ENCODE data around the gene TEX35.

TEX35 gene

DNA sequence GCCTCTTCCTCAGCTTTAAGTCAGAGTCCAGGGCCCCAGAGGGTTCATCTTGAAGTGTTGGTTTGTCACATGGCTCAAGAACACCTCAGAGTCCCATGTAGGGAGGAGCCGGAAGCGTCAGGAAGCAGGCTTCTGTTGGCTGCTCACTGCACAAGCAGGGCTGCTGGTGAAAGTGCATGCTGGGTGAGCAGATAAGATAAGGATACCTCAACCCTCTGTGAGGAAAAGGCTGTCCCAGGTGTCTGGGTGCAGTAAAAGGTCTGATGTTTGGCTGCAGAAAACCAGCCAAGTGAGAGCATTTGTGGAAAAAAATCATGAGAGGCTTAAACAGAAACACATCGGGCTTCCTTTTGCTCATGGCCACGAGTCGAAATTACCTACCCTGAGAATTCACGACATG, 6.2 kb upstream of the TEX35 start:
- DNase-seq (ENCODE audit: low read depth in 1 of 2, low spot score in 1 of 2) = no peak
- in situ Hi-C loops (cut with HindIII; ENCODE audit: low pct_unique_long_range_greater_than_20kb, low sequenced_read_pairs) = no loop called here
- TF ChIP-seq JUND (IDR thresholded peaks at IDR 0.05; ENCODE audit: low read depth) = no peak

DNA sequence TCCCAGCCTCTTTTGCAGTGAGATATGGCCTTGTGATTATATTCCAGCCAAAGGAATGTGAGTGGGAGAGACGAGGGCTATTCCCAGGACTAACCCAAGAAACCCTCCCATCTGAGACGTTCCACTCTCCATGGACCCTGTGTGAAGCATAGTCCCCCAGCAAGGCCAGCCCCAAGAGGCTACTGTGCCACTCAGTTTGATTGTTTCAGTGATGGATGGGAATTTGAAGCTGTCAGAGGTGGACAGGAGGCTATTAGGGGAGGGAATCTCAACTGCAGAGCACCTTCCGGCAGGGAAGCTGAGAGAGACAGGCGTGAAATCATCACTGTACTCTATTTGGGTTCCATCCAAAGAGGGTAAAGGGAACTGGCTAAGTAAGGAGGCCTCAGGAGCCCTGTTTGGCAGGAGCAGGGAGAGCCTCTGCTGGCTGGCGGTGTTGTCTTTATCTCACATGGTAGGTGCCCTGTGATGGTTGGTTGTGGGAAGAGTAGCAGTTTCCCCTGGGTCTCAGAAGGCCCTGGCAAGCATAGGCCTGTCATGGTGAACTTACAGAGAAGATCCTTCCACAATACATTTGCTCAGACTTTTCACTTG, 3.4 kb upstream of the TEX35 start:
- in situ Hi-C loops (cut with HindIII; ENCODE audit: low pct_unique_long_range_greater_than_20kb, low sequenced_read_pairs) = no loop called here
- TF ChIP-seq JUND (IDR thresholded peaks at IDR 0.05; ENCODE audit: low read depth) = no peak
- DNase-seq (ENCODE audit: low read depth in 1 of 2, low spot score in 1 of 2) = no peak

DNA sequence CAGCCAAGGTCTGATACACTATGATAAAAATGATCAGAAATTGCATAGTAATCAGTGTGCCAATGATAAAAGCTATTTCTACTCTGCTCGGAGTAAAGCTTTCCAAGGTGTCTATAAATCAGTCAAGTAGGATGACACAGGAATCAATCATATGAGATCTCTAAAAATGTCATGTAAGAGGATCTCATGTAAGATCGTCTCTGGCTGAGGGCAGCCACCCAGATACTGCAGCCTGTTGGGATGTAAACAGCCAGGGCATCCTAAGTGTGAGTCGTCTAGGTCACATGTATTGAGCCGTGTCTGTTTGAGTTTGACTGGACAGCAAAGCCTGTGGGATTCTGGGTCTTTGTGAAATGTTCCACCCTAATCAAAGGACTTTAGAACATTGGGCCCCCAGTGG, 2.8 kb upstream of the TEX35 start:
- in situ Hi-C loops (cut with HindIII; ENCODE audit: low pct_unique_long_range_greater_than_20kb, low sequenced_read_pairs) = no loop called here
- no peak for DNase-seq (ENCODE audit: low read depth in 1 of 2, low spot score in 1 of 2)
- no peak for TF ChIP-seq JUND (IDR thresholded peaks at IDR 0.05; ENCODE audit: low read depth)

DNA sequence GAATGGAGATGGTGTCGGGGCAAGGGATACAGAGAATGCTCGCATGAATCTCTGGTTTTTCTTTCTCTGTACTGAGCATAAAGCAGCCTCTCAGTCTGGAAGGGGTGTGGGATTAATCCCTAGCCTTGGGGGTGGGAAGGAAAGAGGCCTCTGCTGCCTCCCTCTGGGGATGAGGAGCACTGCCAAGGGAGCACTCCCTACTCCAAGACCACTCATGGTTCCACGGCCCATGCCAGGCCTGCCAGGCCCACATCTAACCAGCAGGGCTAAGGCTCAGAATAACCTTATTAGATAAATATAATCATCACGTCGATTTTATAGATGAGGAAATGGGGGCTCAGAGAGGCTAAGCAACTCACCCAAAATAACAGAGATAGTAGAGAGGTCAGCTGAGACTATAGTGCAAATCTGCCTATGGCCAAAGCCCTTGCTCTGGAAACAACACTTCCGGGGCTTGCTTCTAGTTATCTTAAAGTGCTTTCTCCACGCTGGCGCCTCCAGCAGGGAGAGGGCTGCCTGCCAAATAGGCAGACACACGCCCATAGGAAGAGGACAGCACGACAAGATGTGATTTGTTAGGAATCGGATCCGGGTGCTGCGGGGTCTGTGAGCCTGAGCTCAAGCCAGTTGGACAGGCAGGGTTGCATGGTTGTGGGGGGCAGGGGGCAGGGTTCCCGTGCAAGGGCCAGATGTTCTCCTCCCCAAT, 522 bp downstream of the TEX35 start:
- TF ChIP-seq JUND (IDR thresholded peaks at IDR 0.05; ENCODE audit: low read depth) = no peak
- DNase-seq (ENCODE audit: low read depth in 1 of 2, low spot score in 1 of 2) = no peak
- in situ Hi-C loops (cut with HindIII; ENCODE audit: low pct_unique_long_range_greater_than_20kb, low sequenced_read_pairs) = no loop called here

DNA sequence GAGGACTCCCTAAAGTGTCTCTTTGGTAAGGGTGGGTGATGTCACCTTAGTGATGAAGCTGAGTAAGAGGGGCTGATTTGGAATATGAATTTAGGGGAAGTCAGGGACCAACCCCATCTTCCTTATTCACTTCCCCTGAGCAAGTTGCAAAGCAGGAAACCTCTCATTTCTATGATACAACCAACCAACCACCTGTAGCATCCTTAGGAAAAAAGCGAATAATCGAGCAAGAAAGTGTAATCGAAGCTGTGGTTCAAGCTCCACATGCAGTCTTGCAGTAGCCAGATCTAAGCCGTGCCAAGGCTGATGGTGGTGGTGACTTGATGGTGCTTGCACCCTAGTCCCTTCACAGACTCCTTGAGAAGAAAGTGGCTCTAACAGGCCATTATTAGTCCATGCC, 3.2 kb downstream of the TEX35 start:
- no peak for TF ChIP-seq JUND (IDR thresholded peaks at IDR 0.05; ENCODE audit: low read depth)
- in situ Hi-C loops (cut with HindIII; ENCODE audit: low pct_unique_long_range_greater_than_20kb, low sequenced_read_pairs) = no loop called here

DNA sequence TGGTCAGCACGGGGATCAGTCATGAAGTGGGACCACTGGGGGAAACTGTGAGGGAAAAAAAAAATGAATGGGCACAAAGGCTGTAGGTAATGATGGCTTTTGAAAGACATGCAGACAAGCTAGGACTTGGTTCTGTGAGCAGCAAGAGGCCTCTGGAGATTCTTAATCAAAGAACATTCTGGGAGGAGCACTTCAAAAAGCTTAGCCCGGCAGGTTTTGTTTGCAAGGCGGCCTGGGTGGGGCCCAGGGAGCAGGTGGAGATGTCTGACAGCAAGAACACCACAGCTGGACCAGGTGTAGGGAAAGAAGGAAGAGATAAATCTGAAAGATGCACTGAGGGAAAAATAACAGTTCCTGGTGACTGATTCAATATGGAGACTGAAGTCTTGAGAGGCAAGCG, 6.0 kb downstream of the TEX35 start:
- no peak for TF ChIP-seq JUND (IDR thresholded peaks at IDR 0.05; ENCODE audit: low read depth)
- no peak for DNase-seq (ENCODE audit: low read depth in 1 of 2, low spot score in 1 of 2)
- in situ Hi-C loops (cut with HindIII; ENCODE audit: low pct_unique_long_range_greater_than_20kb, low sequenced_read_pairs) = no loop called here

More for the DNA sequence above, 3.2 kb downstream of the TEX35 start:
- no peak for DNase-seq (ENCODE audit: low read depth in 1 of 2, low spot score in 1 of 2)

DNA sequence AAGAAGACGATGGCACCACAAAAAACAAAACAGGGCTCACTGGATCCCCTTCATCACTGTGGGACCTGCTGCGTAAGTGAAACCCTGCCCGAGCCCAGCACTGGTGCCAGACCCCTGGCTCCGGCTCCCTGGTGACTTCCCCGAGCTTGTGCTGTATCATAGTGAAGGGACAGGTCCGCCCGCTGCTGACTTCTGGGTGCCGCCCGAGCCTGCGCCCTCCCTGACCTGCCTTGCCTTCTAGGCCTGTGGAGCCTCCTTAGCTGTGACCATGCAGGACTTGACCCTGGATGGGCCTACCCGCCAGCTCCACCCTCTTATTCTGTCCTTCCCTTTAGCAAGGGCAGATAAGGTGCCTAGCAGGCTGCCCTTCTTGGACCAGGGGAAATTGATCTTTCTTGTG, 7.9 kb downstream of the TEX35 start:
- no peak for DNase-seq (ENCODE audit: low read depth in 1 of 2, low spot score in 1 of 2)
- in situ Hi-C loops (cut with HindIII; ENCODE audit: low pct_unique_long_range_greater_than_20kb, low sequenced_read_pairs) = no loop called here
- TF ChIP-seq JUND (IDR thresholded peaks at IDR 0.05; ENCODE audit: low read depth) = no peak

DNA sequence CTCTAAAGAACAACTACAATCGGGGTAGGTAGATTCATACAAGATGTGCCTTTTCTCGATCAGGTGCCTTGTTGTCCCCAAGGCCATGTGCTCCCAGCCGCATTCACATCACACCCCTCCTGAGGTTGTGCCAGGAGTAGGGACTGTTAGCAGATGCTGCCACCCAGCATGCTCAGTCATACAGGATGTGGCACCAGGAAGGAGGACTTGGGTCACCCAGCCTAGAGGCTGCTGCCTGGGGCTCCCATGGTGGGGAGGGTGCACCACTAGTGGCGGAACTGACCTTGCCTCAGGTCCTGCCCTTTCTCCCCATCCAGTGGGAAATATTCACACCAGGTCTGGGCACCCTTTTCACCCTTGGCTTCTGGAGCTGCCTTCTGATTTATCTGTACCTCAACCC, 8.3 kb downstream of the TEX35 start:
- in situ Hi-C loops (cut with HindIII; ENCODE audit: low pct_unique_long_range_greater_than_20kb, low sequenced_read_pairs) = no loop called here
- TF ChIP-seq JUND (IDR thresholded peaks at IDR 0.05; ENCODE audit: low read depth) = no peak

DNA sequence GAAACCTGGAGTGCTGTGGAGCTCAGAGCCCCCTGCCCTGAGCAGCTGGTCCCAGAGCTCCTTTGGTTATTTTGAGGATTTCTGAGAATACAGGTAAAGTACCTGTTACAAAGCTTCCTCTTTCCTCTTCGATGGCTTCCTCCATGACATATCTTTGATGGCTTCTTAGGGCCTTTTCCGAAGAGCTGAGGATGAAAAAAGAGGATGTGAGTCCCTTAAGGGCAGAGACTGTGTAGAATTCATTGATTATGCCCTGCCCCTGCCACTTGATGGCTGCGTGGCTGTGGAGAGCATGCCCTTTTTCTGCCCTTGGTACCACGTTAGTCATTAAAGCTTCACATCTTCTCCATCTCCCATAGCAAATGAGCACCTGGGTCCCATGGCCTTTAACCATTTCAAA, 14.2 kb downstream of the TEX35 start:
- DNase-seq (ENCODE audit: low read depth in 1 of 2, low spot score in 1 of 2) = no peak
- no peak for TF ChIP-seq JUND (IDR thresholded peaks at IDR 0.05; ENCODE audit: low read depth)
- in situ Hi-C loops (cut with HindIII; ENCODE audit: low pct_unique_long_range_greater_than_20kb, low sequenced_read_pairs) = no loop called here

More for the DNA sequence above, 8.3 kb downstream of the TEX35 start:
- DNase-seq (ENCODE audit: low read depth in 1 of 2, low spot score in 1 of 2) = no peak

DNA sequence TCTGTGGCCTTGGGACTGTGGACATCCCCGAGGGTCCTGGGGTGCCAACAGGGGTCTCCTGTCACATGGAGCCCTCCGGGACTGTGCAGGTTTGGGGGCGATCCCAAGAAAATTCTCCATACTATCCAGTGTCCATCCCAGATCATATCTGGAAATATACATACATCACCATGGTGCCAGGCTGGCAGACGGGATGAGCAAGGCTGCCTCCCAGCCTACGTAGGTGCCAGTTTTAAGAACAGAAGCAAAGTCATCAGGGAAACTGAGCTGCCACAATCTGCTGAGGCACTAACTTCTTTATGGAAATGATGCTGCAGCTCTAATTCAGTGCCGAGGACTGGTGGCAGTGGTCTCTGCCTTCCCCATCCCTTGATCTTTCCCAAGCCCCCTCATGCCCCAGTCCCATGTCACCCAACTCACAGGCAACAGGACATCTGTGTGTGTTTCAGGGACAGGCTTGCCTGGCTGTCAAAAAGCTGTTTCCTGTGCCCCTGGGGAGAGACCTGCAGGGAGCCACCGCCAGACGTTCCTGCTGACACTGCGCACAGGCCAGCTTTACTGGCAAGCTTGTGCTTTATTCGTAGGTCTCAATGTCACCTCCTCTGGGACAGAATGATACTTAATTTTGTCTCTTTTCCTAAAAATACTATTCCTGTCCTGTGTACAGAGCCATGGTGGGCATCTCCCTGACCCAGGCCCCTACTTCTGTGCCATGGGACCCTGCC, 15.5 kb downstream of the TEX35 start:
- no peak for DNase-seq (ENCODE audit: low read depth in 1 of 2, low spot score in 1 of 2)
- TF ChIP-seq JUND (IDR thresholded peaks at IDR 0.05; ENCODE audit: low read depth) = no peak
- in situ Hi-C loops (cut with HindIII; ENCODE audit: low pct_unique_long_range_greater_than_20kb, low sequenced_read_pairs) = no loop called here

DNA sequence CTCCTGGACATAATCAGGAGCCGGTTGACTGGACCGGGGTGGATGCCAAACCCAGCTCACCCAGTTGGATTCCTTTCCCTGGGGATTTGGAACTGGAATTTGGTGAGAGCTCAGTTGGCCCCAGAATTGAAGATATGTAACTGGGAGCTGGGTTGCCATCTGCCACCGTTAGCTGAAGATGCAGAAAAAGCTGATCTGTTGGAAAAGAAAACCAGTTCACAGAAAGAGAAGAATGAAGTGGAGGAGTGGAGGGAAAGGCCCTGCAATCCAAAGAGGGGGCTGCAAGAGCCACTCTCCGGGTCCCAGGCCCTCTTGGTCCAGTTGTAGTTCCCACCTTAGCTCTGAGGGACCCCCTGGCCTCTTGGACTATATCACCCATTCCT, 16.0 kb downstream of the TEX35 start:
- in situ Hi-C loops (cut with HindIII; ENCODE audit: low pct_unique_long_range_greater_than_20kb, low sequenced_read_pairs) = no loop called here
- no peak for TF ChIP-seq JUND (IDR thresholded peaks at IDR 0.05; ENCODE audit: low read depth)
- DNase-seq (ENCODE audit: low read depth in 1 of 2, low spot score in 1 of 2) = no peak

DNA sequence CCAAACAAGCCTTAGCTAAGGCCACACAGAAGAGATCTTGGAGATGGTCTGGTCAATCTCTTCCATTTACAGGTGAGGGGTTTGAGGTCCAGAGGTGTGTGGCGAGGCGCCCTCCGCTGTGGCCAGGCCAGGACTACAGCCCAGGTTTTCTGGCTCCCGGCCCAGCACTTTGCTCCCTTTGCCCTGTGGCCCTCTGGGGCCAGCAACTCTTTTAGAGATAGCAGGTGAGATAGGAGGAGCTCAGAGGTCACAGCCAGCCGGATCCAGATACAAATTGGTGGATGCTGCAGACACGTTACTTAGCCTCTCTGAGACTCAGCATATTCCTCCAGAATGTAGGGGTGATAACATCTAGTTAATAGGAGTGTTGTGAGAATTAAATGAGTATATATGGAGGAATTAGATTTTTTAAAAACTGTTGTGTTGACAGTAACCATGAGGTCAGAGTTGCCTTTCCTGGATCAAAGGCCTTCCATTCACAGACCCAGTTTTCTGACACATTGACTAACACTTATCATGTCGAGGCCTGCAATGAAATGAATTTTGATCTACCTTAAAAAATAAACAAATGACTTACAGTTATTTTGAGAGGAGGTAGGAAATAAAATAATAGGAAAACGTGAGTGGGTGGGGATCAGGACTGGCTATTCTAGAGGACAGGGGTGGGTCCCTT, 16.6 kb downstream of the TEX35 start:
- in situ Hi-C loops (cut with HindIII; ENCODE audit: low pct_unique_long_range_greater_than_20kb, low sequenced_read_pairs) = no loop called here

DNA sequence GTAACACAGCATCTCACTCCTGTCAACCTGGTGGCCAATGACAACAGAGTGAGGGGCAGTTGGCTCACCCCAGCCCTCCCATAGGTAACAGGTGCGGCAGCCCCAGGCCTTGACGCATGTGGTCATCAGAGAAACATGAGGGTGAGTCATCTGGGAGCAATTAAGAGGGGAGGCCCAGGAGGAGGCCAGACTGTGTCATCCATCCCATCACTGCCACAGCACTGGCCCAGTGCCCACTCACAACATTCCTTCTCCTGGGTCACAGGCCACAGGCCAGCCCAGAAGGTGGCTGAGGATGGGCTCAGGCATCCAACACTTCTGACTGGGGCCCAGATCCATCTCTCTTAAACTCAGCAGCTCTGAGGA, 17.1 kb downstream of the TEX35 start:
- no peak for TF ChIP-seq JUND (IDR thresholded peaks at IDR 0.05; ENCODE audit: low read depth)
- in situ Hi-C loops (cut with HindIII; ENCODE audit: low pct_unique_long_range_greater_than_20kb, low sequenced_read_pairs) = no loop called here
- peak in 1 of 2 experiments; percentile 56 for DNase-seq (ENCODE audit: low read depth in 1 of 2, low spot score in 1 of 2)

More for the DNA sequence above, 16.6 kb downstream of the TEX35 start:
- no peak for DNase-seq (ENCODE audit: low read depth in 1 of 2, low spot score in 1 of 2)
- TF ChIP-seq JUND (IDR thresholded peaks at IDR 0.05; ENCODE audit: low read depth) = no peak

Measured in T47D (cell line).